Epithelial cell of prostate (primary cell): ENCODE data around the gene GDF7.

Experiments
- DNase-seq: peaks from one replicate; pipeline ENCODE4 v3.0.0-alpha.2; 2011; ENCODE audit warnings: low read depth, low spot score
- H3K27ac ChIP-seq: fragments of 450-650 bp; 2 replicates; pipeline ENCODE4 v1.5.1; 2017; ENCODE audit warnings: mild to moderate bottlenecking

The GDF7 gene

GRCh38 chr2:20627712-20628380 lies 39.1 kb upstream of the GDF7 start:
- no peak for DNase-seq

GRCh38 chr2:20629181-20629580 lies 37.8 kb upstream of the GDF7 start:
- no peak for DNase-seq

More at GRCh38 chr2:20627712-20628380, 39.1 kb upstream of the GDF7 start:
- H3K27ac ChIP-seq, result no peak overlapping the region

GRCh38 chr2:20629581-20630171 lies 37.3 kb upstream of the GDF7 start:
- no peak for DNase-seq

More at GRCh38 chr2:20629181-20629580, 37.8 kb upstream of the GDF7 start:
- no peak overlapping the region for H3K27ac ChIP-seq

GRCh38 chr2:20630967-20631366 lies 36.0 kb upstream of the GDF7 start:
- DNase-seq, result no peak
- H3K27ac ChIP-seq, result no peak overlapping the region

More at GRCh38 chr2:20629581-20630171, 37.3 kb upstream of the GDF7 start:
- H3K27ac ChIP-seq, result no peak overlapping the region

GRCh38 chr2:20631617-20632307 lies 35.2 kb upstream of the GDF7 start:
- no peak overlapping the region for H3K27ac ChIP-seq

GRCh38 chr2:20632446-20632990 lies 34.4 kb upstream of the GDF7 start:
- H3K27ac ChIP-seq, result no peak overlapping the region
- no peak for DNase-seq

More at GRCh38 chr2:20631617-20632307, 35.2 kb upstream of the GDF7 start:
- no peak for DNase-seq

GRCh38 chr2:20633001-20633400 lies 33.9 kb upstream of the GDF7 start:
- no peak overlapping the region for H3K27ac ChIP-seq
- no peak for DNase-seq

- no peak for DNase-seq
- peak overlapping the region; percentile 18 for H3K27ac ChIP-seq
These were observed 33.0 kb upstream of the GDF7 start for GRCh38 chr2:20633794-20634506.

- DNase-seq, result no peak
- H3K27ac ChIP-seq, result peak overlapping the region; percentile 18
These were observed 32.3 kb upstream of the GDF7 start for GRCh38 chr2:20634507-20635112.

- no peak overlapping the region for H3K27ac ChIP-seq
- DNase-seq, result no peak
These were observed 31.8 kb upstream of the GDF7 start for GRCh38 chr2:20635113-20635510.

GRCh38 chr2:20635675-20636584 lies 31.0 kb upstream of the GDF7 start:
- H3K27ac ChIP-seq, result no peak overlapping the region
- no peak for DNase-seq

- H3K27ac ChIP-seq, result no peak overlapping the region
- no peak for DNase-seq
These were observed 29.8 kb upstream of the GDF7 start for GRCh38 chr2:20637147-20637546.

- DNase-seq, result no peak
- no peak overlapping the region for H3K27ac ChIP-seq
These were observed 28.9 kb upstream of the GDF7 start for GRCh38 chr2:20638014-20638413.

- DNase-seq, result no peak
- H3K27ac ChIP-seq, result no peak overlapping the region
These were observed 28.1 kb upstream of the GDF7 start for GRCh38 chr2:20638646-20639430.

GRCh38 chr2:20640411-20641122 lies 26.4 kb upstream of the GDF7 start:
- DNase-seq, result no peak
- no peak overlapping the region for H3K27ac ChIP-seq

GRCh38 chr2:20641123-20641985 lies 25.6 kb upstream of the GDF7 start:
- no peak for DNase-seq
- H3K27ac ChIP-seq, result no peak overlapping the region
